Mucosa of stomach (tissue), 1 donor: ENCODE measurements around the gene GRIP1.
"Not testable (repeated sequence)": the region's sequence is repeated elsewhere in the genome, so short reads cannot be mapped to it uniquely, and the experiment has no call there.

ENCODE experiments used
- H3K27me3 ChIP-seq: one replicate; pipeline ENCODE4 v1.7.0; 2013; ENCODE audit warnings: mild to moderate bottlenecking, low read length; ENCODE audit not compliant: control insufficient read depth, insufficient read depth
- H3K36me3 ChIP-seq: one replicate; pipeline ENCODE4 v1.7.0; 2013; ENCODE audit warnings: low read length; ENCODE audit not compliant: control insufficient read depth, insufficient read depth
- H3K4me1 ChIP-seq: one replicate; pipeline ENCODE4 v1.7.0; 2013; ENCODE audit warnings: mild to moderate bottlenecking, low read length; ENCODE audit not compliant: control insufficient read depth, insufficient read depth
- H3K4me3 ChIP-seq: one replicate; pipeline ENCODE4 v1.7.0; 2013; ENCODE audit warnings: low read length
- H3K9ac ChIP-seq: one replicate; pipeline ENCODE4 v1.7.0; 2013; ENCODE audit warnings: mild to moderate bottlenecking, low read length, moderate library complexity
- H3K9me3 ChIP-seq: one replicate; pipeline ENCODE4 v1.7.0; 2013; ENCODE audit warnings: mild to moderate bottlenecking, low read length, moderate library complexity; ENCODE audit not compliant: control insufficient read depth
- donor health status: Pancreatic carcinoma.

The GRIP1 gene

GRCh38 chr12:66314278-66314677 is 364.6 kb downstream of the GRIP1 start:
- Histone ChIP-seq H3K36me3 (no peaks in the 10 kb centered on the region), H3K4me3 (no peak overlapping the region), H3K27me3 (no peaks in the 10 kb centered on the region), H3K4me1 (no peaks in the 10 kb centered on the region), H3K9me3 (no peaks in the 10 kb centered on the region), H3K9ac (no peak overlapping the region)

- Histone ChIP-seq H3K4me3 (no peak overlapping the region), H3K4me1 (no peaks in the 10 kb centered on the region), H3K36me3 (peaks cover 3% of the 10 kb centered on the region), H3K9ac (no peak overlapping the region), H3K27me3 (no peaks in the 10 kb centered on the region), H3K9me3 (no peaks in the 10 kb centered on the region)
Measured at GRCh38 chr12:66312189-66312588, 366.7 kb downstream of the GRIP1 start.

DNA sequence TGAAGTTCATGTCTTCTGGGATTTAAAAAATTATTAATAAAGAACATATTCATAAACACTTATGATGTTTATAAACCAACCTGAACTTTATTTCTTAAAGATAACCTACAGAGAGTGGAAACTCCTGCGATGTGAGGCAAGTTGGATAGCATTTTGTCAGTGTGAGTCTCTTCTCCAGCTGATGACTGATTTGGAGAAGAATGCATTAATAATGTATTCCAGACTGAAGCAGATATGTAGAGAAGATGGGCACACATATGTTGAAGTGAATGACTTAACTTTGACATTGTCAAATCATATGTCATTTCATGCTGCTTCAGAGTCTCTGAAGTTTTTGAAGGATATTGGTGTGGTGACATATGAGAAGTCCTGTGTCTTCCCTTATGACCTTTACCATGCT is 369.3 kb downstream of the GRIP1 start:
- Histone ChIP-seq H3K27me3 (no peaks in the 10 kb centered on the region), H3K36me3 (peaks cover 3% of the 10 kb centered on the region), H3K9me3 (no peaks in the 10 kb centered on the region), H3K4me1 (no peaks in the 10 kb centered on the region), H3K4me3 (no peak overlapping the region), H3K9ac (no peak overlapping the region)

DNA sequence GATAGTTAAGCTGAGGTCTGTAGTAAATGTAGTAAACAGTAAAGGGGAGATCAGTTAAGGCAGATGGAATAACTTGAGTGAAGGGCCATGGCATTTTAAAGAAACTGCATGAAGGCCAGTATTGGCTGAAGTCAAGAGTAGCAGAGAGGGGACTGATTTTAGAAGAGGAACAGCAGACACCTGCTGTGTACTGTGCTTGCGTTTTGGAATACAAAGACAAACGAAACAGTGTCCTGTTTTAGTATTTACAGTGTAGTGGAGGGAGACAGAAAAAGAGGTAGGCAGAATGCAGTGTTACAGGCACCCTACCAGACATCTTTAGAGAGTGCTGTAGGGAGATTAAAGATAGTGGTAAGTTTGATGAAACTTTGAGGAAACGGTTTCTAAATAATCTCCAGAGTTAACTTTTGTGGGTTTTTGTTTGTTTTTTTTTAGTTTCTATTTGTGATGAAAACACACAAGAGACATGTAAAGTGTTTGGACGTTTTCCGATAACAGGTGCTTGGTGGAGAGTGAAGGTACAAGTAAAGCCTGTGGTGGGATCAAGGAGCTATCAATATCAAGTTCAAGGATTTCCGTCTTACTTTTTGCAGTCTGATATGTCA is 374.5 kb downstream of the GRIP1 start:
- Histone ChIP-seq H3K4me3 (no peak overlapping the region), H3K9ac (no peak overlapping the region), H3K36me3 (peaks cover 3% of the 10 kb centered on the region), H3K9me3 (no peaks in the 10 kb centered on the region), H3K27me3 (no peaks in the 10 kb centered on the region), H3K4me1 (peaks cover 12% of the 10 kb centered on the region)

GRCh38 chr12:66303316-66303804 is 375.5 kb downstream of the GRIP1 start:
- Histone ChIP-seq H3K4me1 (peaks cover 12% of the 10 kb centered on the region), H3K4me3 (peak overlapping the region; percentile 60), H3K9ac (peak overlapping the region; percentile 79)
- H3K27me3 ChIP-seq, H3K9me3 ChIP-seq, H3K36me3 ChIP-seq: not testable (repeated sequence)

- Histone ChIP-seq H3K4me3 (peak overlapping the region; percentile 60), H3K36me3 (no peaks in the 10 kb centered on the region), H3K27me3 (no peaks in the 10 kb centered on the region), H3K9me3 (no peaks in the 10 kb centered on the region), H3K9ac (peak overlapping the region; percentile 79), H3K4me1 (peaks cover 12% of the 10 kb centered on the region)
Measured at GRCh38 chr12:66302827-66303169, 376.1 kb downstream of the GRIP1 start.

GRCh38 chr12:66301944-66302826 is 376.7 kb downstream of the GRIP1 start, which contains the start of gene HELB:
HELB (plus strand) TSS chr12:66302493; CDS start chr12:66302604, 111 bp downstream.
- Histone ChIP-seq H3K9ac (peak within 1 kb of the TSS; percentile 79), H3K9me3 (no peaks in the 10 kb centered on the region), H3K4me3 (peak within 1 kb of the TSS; percentile 60), H3K36me3 (no peaks in the 10 kb centered on the region), H3K4me1 (peaks cover 12% of the 10 kb centered on the region), H3K27me3 (no peaks in the 10 kb centered on the region)

- H3K4me3 ChIP-seq, result no peak overlapping the region
- H3K4me1 ChIP-seq, result no peaks in the 10 kb centered on the region
- H3K9ac ChIP-seq, result no peak overlapping the region
- no peaks in the 10 kb centered on the region for H3K36me3 ChIP-seq
- H3K9me3 ChIP-seq, result no peaks in the 10 kb centered on the region
- H3K27me3 ChIP-seq, result no peaks in the 10 kb centered on the region
Measured at GRCh38 chr12:66297923-66298322, 381.0 kb downstream of the GRIP1 start.
